Measurements from ENCODE around the gene LDLRAD3.

- TF ChIP-seq, protein P1, sequence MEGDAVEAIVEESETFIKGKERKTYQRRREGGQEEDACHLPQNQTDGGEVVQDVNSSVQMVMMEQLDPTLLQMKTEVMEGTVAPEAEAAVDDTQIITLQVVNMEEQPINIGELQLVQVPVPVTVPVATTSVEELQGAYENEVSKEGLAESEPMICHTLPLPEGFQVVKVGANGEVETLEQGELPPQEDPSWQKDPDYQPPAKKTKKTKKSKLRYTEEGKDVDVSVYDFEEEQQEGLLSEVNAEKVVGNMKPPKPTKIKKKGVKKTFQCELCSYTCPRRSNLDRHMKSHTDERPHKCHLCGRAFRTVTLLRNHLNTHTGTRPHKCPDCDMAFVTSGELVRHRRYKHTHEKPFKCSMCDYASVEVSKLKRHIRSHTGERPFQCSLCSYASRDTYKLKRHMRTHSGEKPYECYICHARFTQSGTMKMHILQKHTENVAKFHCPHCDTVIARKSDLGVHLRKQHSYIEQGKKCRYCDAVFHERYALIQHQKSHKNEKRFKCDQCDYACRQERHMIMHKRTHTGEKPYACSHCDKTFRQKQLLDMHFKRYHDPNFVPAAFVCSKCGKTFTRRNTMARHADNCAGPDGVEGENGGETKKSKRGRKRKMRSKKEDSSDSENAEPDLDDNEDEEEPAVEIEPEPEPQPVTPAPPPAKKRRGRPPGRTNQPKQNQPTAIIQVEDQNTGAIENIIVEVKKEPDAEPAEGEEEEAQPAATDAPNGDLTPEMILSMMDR (IDR thresholded peaks at IDR 0.05; ENCODE audit: low read depth, low read length, poor library complexity, severe bottlenecking) = no peak
- no peak for TF ChIP-seq EZH2phosphoT487 (IDR thresholded peaks at IDR 0.05; ENCODE audit: borderline replicate concordance, low read length)
Measured at GRCh38 chr11:35997902-35998520, 54.1 kb downstream of the LDLRAD3 start.

Measured in DOHH2 (cell line).